Measurements from ENCODE around the gene KCNH2.

GRCh38 chr7:150956395-150957132 is 21.6 kb downstream of the KCNH2 start:
- no peak for TF ChIP-seq POLR2AphosphoS5 (IDR thresholded peaks at IDR 0.05)
- TF ChIP-seq CTCF (IDR thresholded peaks at IDR 0.05) = no peak
